Body of pancreas (tissue), 4 donors: ENCODE measurements around the gene TPD52L1.

Experiments
- CTCF ChIP-seq, 7 experiments: fragments of 450-650 bp in 4 of 7; fragments of 200-600 bp in 3 of 7; sonication (generic) in 3 of 7; IDR thresholded peaks; one replicate each; pipeline ENCODE4 v1.5.1; 2016 to 2019; ENCODE audit warnings: antibody characterized with exemption in 7 of 7
- POLR2A ChIP-seq, 3 donors: fragments of 450-650 bp; IDR thresholded peaks; one replicate each; pipeline ENCODE4 v1.6.1; 2016; ENCODE audit warnings: antibody characterized with exemption in 3 of 3, mild to moderate bottlenecking in 2 of 3

- TF ChIP-seq POLR2A (IDR thresholded peaks at IDR 0.05) (no peak), CTCF (IDR thresholded peaks at IDR 0.05) (no peak)
These were observed 3.7 kb downstream of the TPD52L1 start for GRCh38 chr6:125157280-125157679.
